ENCODE measurements around the gene COL9A3.
A peak's percentile ranks its signal among the peaks of the same experiment; 100 is the strongest.

The COL9A3 gene

GRCh38 chr20:62823688-62824475, 7.0 kb downstream of the COL9A3 start:
- DNase-seq (ENCODE audit: low spot score), result no peak

GRCh38 chr20:62824476-62825332, 7.9 kb downstream of the COL9A3 start:
- no peak for DNase-seq (ENCODE audit: low spot score)

DNA sequence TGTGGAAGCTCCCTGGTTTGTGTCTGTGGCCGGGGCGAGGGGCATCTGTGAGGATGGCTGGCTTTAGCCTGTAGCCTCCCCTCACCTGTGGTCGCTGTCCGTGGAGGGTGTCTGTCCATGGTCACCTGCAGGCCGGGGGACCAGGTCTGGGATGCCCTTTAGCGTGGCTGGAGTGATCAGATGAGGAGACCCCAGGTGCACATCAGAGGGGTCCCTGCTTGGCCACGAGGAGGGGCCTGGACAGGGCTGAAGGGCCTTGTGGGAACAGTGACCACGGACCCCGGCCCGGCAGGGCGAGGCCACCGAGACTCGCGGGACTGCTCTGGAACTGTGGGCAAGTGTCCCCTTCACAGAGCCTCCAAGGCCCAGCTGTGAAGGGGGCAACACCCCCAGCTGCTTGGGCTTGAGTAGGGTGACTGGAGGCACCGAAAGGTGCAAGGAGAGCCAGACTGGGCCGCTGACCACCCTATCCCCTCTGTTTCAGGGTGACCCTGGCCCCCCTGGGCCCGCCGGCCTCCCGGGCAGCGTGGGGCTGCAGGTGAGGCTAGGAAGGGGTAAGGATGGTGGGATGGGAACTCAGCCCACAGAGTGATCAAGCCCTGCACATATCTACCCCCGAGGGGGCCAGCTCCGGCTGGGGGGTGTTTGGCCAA, 8.6 kb downstream of the COL9A3 start:
- DNase-seq (ENCODE audit: low spot score), result no peak

- DNase-seq (ENCODE audit: low spot score), result no peak
These were observed 9.3 kb downstream of the COL9A3 start for GRCh38 chr20:62825986-62826645.

GRCh38 chr20:62826646-62827310, 9.9 kb downstream of the COL9A3 start:
- no peak for DNase-seq (ENCODE audit: low spot score)

DNA sequence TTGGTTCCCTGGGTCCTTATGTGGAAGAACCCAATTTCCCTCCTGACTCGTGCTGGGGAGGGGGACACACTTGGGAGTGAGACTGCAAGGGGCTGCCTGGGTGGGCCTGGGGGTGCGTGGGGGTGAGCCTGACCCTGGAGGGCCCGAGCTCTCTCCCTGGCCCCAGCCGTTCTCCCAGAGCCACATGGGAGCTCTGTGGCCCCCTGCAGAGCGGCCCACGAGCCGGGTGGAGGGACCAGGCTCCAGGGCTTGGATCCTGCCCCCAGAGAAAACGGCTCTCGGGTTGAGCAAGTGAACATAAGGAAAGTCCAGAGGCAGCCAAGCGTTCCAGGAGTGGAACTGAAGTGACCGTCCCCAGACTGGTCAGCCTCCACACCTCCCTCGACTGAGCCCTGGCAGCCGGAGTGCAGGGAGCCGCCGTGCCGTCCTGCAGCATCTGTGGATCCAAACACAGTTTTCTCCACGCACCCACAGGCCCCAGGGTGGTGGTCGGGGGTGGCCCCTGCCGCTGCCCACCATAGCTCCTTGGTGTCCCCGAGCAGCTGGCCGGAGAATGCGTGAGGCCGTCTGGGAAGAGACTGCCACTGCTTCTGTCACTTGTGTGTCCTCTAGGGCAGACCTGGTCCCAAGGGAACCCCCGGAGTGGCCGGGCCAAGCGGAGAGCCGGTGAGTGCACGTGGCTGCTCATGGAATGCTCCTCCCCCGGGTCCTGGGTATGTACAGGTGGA, 10.6 kb downstream of the COL9A3 start:
- DNase-seq (ENCODE audit: low spot score), result no peak

- DNase-seq (ENCODE audit: low spot score), result no peak
These were observed 11.2 kb downstream of the COL9A3 start for GRCh38 chr20:62828051-62828450.

DNA sequence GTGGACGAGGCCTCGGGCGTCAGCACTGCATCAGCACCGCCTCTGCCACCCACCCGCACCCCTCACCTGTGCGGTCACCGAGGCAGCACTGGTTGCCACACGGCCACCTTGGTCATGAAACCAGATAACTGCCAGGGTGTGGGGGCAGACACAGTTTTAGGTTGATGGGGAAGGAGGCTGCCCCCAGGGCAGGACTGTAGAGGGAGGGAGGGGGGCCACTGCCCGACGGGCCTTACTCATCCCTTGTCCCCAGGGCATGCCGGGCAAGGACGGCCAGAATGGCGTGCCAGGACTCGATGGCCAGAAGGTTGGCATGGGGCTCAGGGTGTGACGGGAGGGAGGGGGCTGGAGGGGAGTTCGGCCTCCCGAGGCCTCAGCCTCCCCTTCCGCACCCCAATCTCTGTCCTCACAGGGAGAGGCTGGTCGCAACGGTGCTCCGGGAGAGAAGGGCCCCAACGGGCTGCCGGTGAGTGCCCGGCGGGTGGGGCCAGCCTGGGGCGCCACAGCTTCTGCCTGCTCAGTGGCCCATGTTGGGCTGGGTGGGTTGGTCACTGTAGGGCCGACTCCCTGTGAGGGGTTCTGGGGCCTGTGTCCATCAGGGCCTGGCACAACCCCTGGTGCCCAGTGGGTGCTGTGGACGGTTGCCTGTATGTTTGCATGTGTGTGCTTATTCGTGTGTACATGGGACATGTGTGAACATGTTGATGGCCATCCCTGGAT, 11.8 kb downstream of the COL9A3 start:
- no peak for DNase-seq (ENCODE audit: low spot score)

- DNase-seq (ENCODE audit: low spot score), result no peak
These were observed 12.7 kb downstream of the COL9A3 start for GRCh38 chr20:62829231-62830230.

GRCh38 chr20:62830251-62830650, 13.4 kb downstream of the COL9A3 start:
- no peak for DNase-seq (ENCODE audit: low spot score)

- DNase-seq (ENCODE audit: low spot score), result no peak
These were observed 14.0 kb downstream of the COL9A3 start for GRCh38 chr20:62830821-62831220.

- DNase-seq (ENCODE audit: low spot score), result no peak
These were observed 14.5 kb downstream of the COL9A3 start for GRCh38 chr20:62831361-62831788.

DNA sequence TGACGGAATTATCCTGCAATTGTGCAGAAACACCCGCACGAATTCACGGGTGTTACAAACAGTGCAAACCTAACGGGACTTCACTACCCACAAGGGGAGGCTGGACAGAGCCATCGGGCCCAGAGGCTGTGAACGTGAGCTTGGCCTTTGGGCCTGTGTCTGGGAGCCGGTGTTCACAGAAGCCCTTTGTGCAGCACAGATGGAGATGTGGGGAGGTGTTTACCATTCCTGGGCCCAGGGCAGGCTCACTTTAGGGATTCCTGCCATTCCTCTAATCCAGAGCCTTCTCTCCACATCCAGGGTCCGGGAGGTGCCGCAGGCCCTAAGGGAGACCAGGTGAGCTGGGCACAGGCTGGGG, 15.0 kb downstream of the COL9A3 start:
- no peak for DNase-seq (ENCODE audit: low spot score)

DNA sequence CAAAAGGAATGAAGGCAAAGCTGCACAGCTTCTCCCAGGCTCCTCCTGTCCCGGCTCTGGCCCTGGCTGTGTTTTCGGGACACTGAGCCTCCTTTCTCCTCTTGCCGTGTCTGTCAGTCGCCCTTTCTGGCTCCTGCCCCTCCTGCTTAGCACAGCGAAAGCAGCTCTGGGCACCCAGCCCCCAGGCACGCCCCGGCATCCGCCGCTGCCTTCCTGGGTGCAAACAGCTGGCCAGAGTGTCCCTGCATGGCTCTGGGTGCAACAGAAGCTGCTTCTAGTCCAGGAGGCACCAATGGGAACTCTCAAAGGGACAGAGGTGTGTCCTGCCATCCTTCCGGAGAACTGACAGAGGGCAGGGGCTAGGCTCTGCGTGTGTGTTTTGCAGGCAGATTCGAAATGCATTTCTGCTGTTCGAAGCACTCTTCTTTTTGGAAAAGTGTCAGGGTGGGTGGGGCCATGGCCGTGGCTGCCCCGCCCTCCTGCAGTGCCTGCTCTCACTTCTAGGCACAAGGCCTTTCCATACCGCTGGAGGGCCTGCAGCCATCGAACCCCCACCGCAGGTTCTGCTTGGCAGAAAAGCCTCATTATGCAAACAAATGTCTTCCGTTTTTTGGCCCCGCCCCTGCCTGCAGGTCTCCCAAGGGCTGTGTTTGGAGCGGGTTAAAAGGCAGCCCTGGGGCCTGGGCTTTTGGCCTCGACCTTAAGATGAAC, 15.5 kb downstream of the COL9A3 start:
- DNase-seq (ENCODE audit: low spot score), result peak; percentile 54

GRCh38 chr20:62832951-62833391, 16.1 kb downstream of the COL9A3 start:
- no peak for DNase-seq (ENCODE audit: low spot score)

DNA sequence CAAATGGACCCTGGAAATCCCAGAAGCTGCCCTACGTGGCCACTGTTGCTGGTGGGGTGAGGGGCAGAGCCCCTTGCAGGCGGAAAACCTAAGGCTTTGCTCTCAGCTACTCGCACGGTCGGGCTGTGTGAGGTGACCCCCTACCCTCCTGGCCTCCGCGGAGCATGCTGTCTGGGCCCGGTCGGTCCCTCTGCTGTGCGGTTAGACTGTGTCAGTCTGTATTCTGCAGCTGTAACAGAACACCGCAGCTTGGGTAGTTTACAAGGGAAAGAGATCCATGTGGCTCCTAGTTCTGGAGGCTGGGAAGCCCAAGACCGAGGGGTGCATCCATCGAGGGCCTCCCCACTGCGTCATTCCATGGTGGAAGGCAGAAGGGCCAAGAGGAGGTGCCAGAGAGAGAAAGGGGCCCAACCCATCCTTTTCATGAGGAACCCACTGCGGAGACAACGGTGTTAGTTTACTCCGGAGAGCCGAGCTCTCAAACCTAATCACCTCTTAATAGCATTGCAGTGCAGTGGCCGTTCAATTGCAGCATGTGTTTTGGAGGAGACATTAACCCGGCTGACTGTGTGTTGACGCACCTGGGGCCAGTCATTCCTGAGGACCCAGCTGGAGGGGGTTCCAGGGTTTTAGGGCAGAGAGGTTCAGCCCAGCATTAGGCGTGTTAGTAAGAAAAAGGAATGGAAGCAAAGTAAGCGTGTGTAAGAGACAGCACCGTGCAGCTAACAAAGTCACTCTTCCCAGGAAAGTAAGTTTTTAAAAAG, 18.3 kb downstream of the COL9A3 start:
- DNase-seq (ENCODE audit: low spot score), result peak; percentile 48

Data from ecto neural progenitor cell (in vitro differentiated cells).